OCI-M1 (cell line): ENCODE measurements around the gene PRELID3B.

Source experiments
- DNase-seq: peaks from one replicate; lab custom pipeline; 2025; lab: John Stamatoyannopoulos, UW

The PRELID3B gene

GRCh38 chr20:58994390-58995159, 48.0 kb downstream of the PRELID3B start:
- DNase-seq, result no peak

- DNase-seq, result no peak
Observed at GRCh38 chr20:58993332-58994248, 49.0 kb downstream of the PRELID3B start.

GRCh38 chr20:58992911-58993310, 49.7 kb downstream of the PRELID3B start:
- DNase-seq, result no peak

- no peak for DNase-seq
Observed at GRCh38 chr20:58991715-58992114, 50.9 kb downstream of the PRELID3B start.

- no peak for DNase-seq
Observed at GRCh38 chr20:58990651-58991445, 51.7 kb downstream of the PRELID3B start.

GRCh38 chr20:58989196-58989595, 53.4 kb downstream of the PRELID3B start:
- DNase-seq, result no peak

GRCh38 chr20:58988565-58988882, 54.1 kb downstream of the PRELID3B start:
- no peak for DNase-seq

- DNase-seq, result no peak
Observed at GRCh38 chr20:58987790-58988564, 54.6 kb downstream of the PRELID3B start.

- no peak for DNase-seq
Observed at GRCh38 chr20:58986968-58987517, 55.5 kb downstream of the PRELID3B start.

- no peak for DNase-seq
Observed at GRCh38 chr20:58986286-58986967, 56.2 kb downstream of the PRELID3B start.

GRCh38 chr20:58985656-58986055, 56.9 kb downstream of the PRELID3B start:
- DNase-seq, result no peak

- no peak for DNase-seq
Observed at GRCh38 chr20:58984691-58985090, 57.9 kb downstream of the PRELID3B start.
